Stimulated activated naive B cell treated with anti-CD40 and anti-IgM and Interleukin-4, amounts not matched to agents 10 μg/mL and 1 μg/mL and 100 μg/mL, for 72 hours (primary cell): Measurements from ENCODE around the gene RAD23A.
"Not testable (repeated sequence)": the region's sequence is repeated elsewhere in the genome, so short reads cannot be mapped to it uniquely, and the experiment has no call there.

Experiments used
- ATAC-seq, 2 donors: fragments of 150-1000 bp; cut with Tn5 transposase; replicated peaks; 2 replicates each; pipeline ENCODE4 v1.10.0; 2021; ENCODE audit warnings: moderate library complexity in 1 of 2
- DNase-seq: peaks from one replicate; pipeline ENCODE4 v3.0.0; 2021
- H3K27ac Mint-ChIP-seq: one replicate; pipeline ENCODE4 v1.8.0; 2022; ENCODE audit warnings: mild to moderate bottlenecking, mixed read lengths
- H3K27me3 Mint-ChIP-seq, 2 donors: one replicate each; pipeline ENCODE4 v1.8.0; 2022; ENCODE audit warnings: mixed read lengths in 2 of 2
- H3K36me3 Mint-ChIP-seq, 2 donors: one replicate each; pipeline ENCODE4 v1.8.0; 2022; ENCODE audit warnings: mixed read lengths in 2 of 2, mild to moderate bottlenecking in 1 of 2
- H3K4me1 Mint-ChIP-seq, 2 donors: one replicate each; pipeline ENCODE4 v1.8.0; 2022; ENCODE audit warnings: mixed read lengths in 2 of 2, mild to moderate bottlenecking in 1 of 2
- H3K4me3 Mint-ChIP-seq, 2 donors: one replicate each; pipeline ENCODE4 v1.8.0; 2022; ENCODE audit warnings: mild to moderate bottlenecking in 2 of 2, mixed read lengths in 2 of 2, moderate library complexity in 1 of 2
- H3K9me3 Mint-ChIP-seq, 2 donors: one replicate each; pipeline ENCODE4 v1.8.0; 2022; ENCODE audit warnings: mixed read lengths in 2 of 2, mild to moderate bottlenecking in 1 of 2

The RAD23A gene

GRCh38 chr19:12945479-12946091, at the start of gene RAD23A:
TSS of gene RAD23A (plus strand) at chr19:12945862. CDS start at chr19:12945949, 87 bp downstream.
- Mint-ChIP-seq H3K27ac (peak within 1 kb of the TSS; percentile 99), H3K4me3 (peak within 1 kb of the TSS; percentile 97 to 98), H3K27me3 (no peaks in the 10 kb centered on the region), H3K4me1 (peaks cover 41 to 75% of the 10 kb centered on the region in 2 donors), H3K36me3 (peaks cover 61 to 74% of the 10 kb centered on the region in 2 donors), H3K9me3 (peaks cover 0 to 1% of the 10 kb centered on the region in 2 donors)
- peak; percentile 96 for DNase-seq
- ATAC-seq: peak; percentile 80 to 86

- no peak for DNase-seq
- H3K27ac Mint-ChIP-seq: no peak overlapping the region
- no peak for ATAC-seq
- H3K36me3 Mint-ChIP-seq: peaks cover 37 to 62% of the 10 kb centered on the region in 2 donors
- H3K27me3 Mint-ChIP-seq: no peaks in the 10 kb centered on the region
- H3K4me3 Mint-ChIP-seq: no peak overlapping the region
- peaks cover 6 to 20% of the 10 kb centered on the region in 2 donors for H3K4me1 Mint-ChIP-seq
- H3K9me3 Mint-ChIP-seq: no peaks in the 10 kb centered on the region
Observed at GRCh38 chr19:12896460-12896859, 49.2 kb upstream of the RAD23A start.

GRCh38 chr19:12899891-12900518, 45.7 kb upstream of the RAD23A start:
- Mint-ChIP-seq H3K4me3 (no peak overlapping the region), H3K27me3 (no peaks in the 10 kb centered on the region)
- ATAC-seq: peak; percentile 56 to 81

GRCh38 chr19:12907166-12907565, 38.5 kb upstream of the RAD23A start:
- H3K9me3 Mint-ChIP-seq: no peaks in the 10 kb centered on the region
- peaks cover 5 to 6% of the 10 kb centered on the region in 2 donors for H3K36me3 Mint-ChIP-seq
- no peak for ATAC-seq
- H3K4me3 Mint-ChIP-seq: no peak overlapping the region
- no peak overlapping the region for H3K27ac Mint-ChIP-seq
- no peaks in the 10 kb centered on the region for H3K4me1 Mint-ChIP-seq
- no peak for DNase-seq
- no peaks in the 10 kb centered on the region for H3K27me3 Mint-ChIP-seq

More at GRCh38 chr19:12899891-12900518, 45.7 kb upstream of the RAD23A start:
- peaks cover 0 to 5% of the 10 kb centered on the region in 2 donors for H3K4me1 Mint-ChIP-seq
- DNase-seq: no peak
- H3K36me3 Mint-ChIP-seq: peaks cover 29 to 38% of the 10 kb centered on the region in 2 donors
- no peak overlapping the region for H3K27ac Mint-ChIP-seq
- no peaks in the 10 kb centered on the region for H3K9me3 Mint-ChIP-seq

- H3K4me3 Mint-ChIP-seq: no peak overlapping the region
- H3K9me3 Mint-ChIP-seq: no peaks in the 10 kb centered on the region
- ATAC-seq: no peak
- peaks cover 0 to 1% of the 10 kb centered on the region in 2 donors for H3K36me3 Mint-ChIP-seq
- H3K27ac Mint-ChIP-seq: no peak overlapping the region
- no peak for DNase-seq
- peaks cover 0 to 4% of the 10 kb centered on the region in 2 donors for H3K27me3 Mint-ChIP-seq
- H3K4me1 Mint-ChIP-seq: peaks cover 10 to 19% of the 10 kb centered on the region in 2 donors
Observed at GRCh38 chr19:12912571-12912970, 33.1 kb upstream of the RAD23A start.

GRCh38 chr19:12913011-12913561, 32.6 kb upstream of the RAD23A start:
- Mint-ChIP-seq H3K4me1 (peaks cover 10 to 19% of the 10 kb centered on the region in 2 donors), H3K27ac (no peak overlapping the region), H3K4me3 (no peak overlapping the region), H3K27me3 (peaks cover 0 to 4% of the 10 kb centered on the region in 2 donors), H3K36me3 (peaks cover 0 to 1% of the 10 kb centered on the region in 2 donors), H3K9me3 (no peaks in the 10 kb centered on the region)
- ATAC-seq (peak in 1 of 2 donors; percentile 36), DNase-seq (no peak)

- no peak for DNase-seq
- ATAC-seq: peak; percentile 50 to 56
- Mint-ChIP-seq H3K27ac (peak overlapping the region; percentile 69), H3K36me3 (peaks cover 1 to 4% of the 10 kb centered on the region in 2 donors), H3K9me3 (no peaks in the 10 kb centered on the region), H3K4me1 (peaks cover 16 to 29% of the 10 kb centered on the region in 2 donors), H3K4me3 (no peak overlapping the region), H3K27me3 (peaks cover 2 to 4% of the 10 kb centered on the region in 2 donors)
Observed at GRCh38 chr19:12913851-12914690, 31.6 kb upstream of the RAD23A start.

GRCh38 chr19:12915860-12916259, 29.8 kb upstream of the RAD23A start:
- ATAC-seq, H3K4me3 Mint-ChIP-seq, H3K27ac Mint-ChIP-seq, H3K36me3 Mint-ChIP-seq, H3K9me3 Mint-ChIP-seq, DNase-seq, H3K27me3 Mint-ChIP-seq: not testable (repeated sequence)
- H3K4me1 Mint-ChIP-seq: peaks cover 21 to 38% of the 10 kb centered on the region in 2 donors

- Mint-ChIP-seq H3K36me3 (peaks cover 15 to 24% of the 10 kb centered on the region in 2 donors), H3K27me3 (peaks cover 1 to 4% of the 10 kb centered on the region in 2 donors), H3K27ac (peak overlapping the region; percentile 97), H3K4me1 (peaks cover 24 to 35% of the 10 kb centered on the region in 2 donors), H3K4me3 (peak overlapping the region; percentile 59 to 82), H3K9me3 (no peaks in the 10 kb centered on the region)
- no peak for ATAC-seq
- no peak for DNase-seq
Observed at GRCh38 chr19:12918253-12918652, 27.4 kb upstream of the RAD23A start.

- no peak for DNase-seq
- Mint-ChIP-seq H3K4me1 (peaks cover 16 to 19% of the 10 kb centered on the region in 2 donors), H3K9me3 (no peaks in the 10 kb centered on the region), H3K4me3 (no peak overlapping the region), H3K36me3 (peaks cover 30 to 42% of the 10 kb centered on the region in 2 donors), H3K27ac (peak overlapping the region; percentile 42), H3K27me3 (peaks cover 0 to 4% of the 10 kb centered on the region in 2 donors)
- ATAC-seq: no peak
Observed at GRCh38 chr19:12921047-12921446, 24.6 kb upstream of the RAD23A start.

- DNase-seq: no peak
- no peak for ATAC-seq
- peaks cover 38 to 49% of the 10 kb centered on the region in 2 donors for H3K36me3 Mint-ChIP-seq
- H3K27ac Mint-ChIP-seq: peak overlapping the region; percentile 33
- no peak overlapping the region for H3K4me3 Mint-ChIP-seq
- peaks cover 18 to 19% of the 10 kb centered on the region in 2 donors for H3K4me1 Mint-ChIP-seq
- peaks cover 0 to 4% of the 10 kb centered on the region in 2 donors for H3K27me3 Mint-ChIP-seq
- no peaks in the 10 kb centered on the region for H3K9me3 Mint-ChIP-seq
Observed at GRCh38 chr19:12922959-12923358, 22.7 kb upstream of the RAD23A start.

GRCh38 chr19:12924621-12925310, 20.9 kb upstream of the RAD23A start:
- Mint-ChIP-seq H3K4me1 (peaks cover 6 to 12% of the 10 kb centered on the region in 2 donors), H3K4me3 (no peak overlapping the region), H3K36me3 (peaks cover 50 to 61% of the 10 kb centered on the region in 2 donors), H3K27ac (no peak overlapping the region), H3K27me3 (no peaks in the 10 kb centered on the region), H3K9me3 (no peaks in the 10 kb centered on the region)
- DNase-seq: no peak
- ATAC-seq: no peak

GRCh38 chr19:12930002-12930645, 15.5 kb upstream of the RAD23A start:
- H3K4me1 Mint-ChIP-seq: peaks cover 18 to 23% of the 10 kb centered on the region in 2 donors
- H3K27ac Mint-ChIP-seq: no peak overlapping the region
- peaks cover 38 to 51% of the 10 kb centered on the region in 2 donors for H3K36me3 Mint-ChIP-seq
- no peak for DNase-seq
- no peak overlapping the region for H3K4me3 Mint-ChIP-seq
- no peak for ATAC-seq
- no peaks in the 10 kb centered on the region for H3K9me3 Mint-ChIP-seq
- H3K27me3 Mint-ChIP-seq: no peaks in the 10 kb centered on the region
